Bronchial epithelial cell (primary cell): ENCODE data around the gene RGS9. TPM values are rescaled to one million over a fixed set of nuclear protein-coding genes. Genes with fewer than 3 reads are reported as not detected.

Source experiments
- DNase-seq: peaks from one replicate; pipeline ENCODE4 v3.0.0-alpha.2; 2010; ENCODE audit warnings: low read depth
- FAIRE-seq: peaks from 2 replicates; lab custom pipeline; 2011; peaks lifted over from hg19 to GRCh38; lab: Jason Lieb, UNC
- H3K27me3 ChIP-seq: 2 replicates; pipeline ENCODE4 v1.5.1; 2011; ENCODE audit warnings: low read length; ENCODE audit not compliant: control insufficient read depth, insufficient read depth
- H3K36me3 ChIP-seq: 2 replicates; pipeline ENCODE4 v1.5.1; 2011; ENCODE audit warnings: low read length; ENCODE audit not compliant: control insufficient read depth, insufficient read depth
- H3K4me3 ChIP-seq: 2 replicates; pipeline ENCODE4 v1.5.1; 2011; ENCODE audit warnings: mild to moderate bottlenecking, low read depth, low read length, control low read depth
- CTCF ChIP-seq: IDR thresholded peaks from 2 replicates; pipeline ENCODE4 v1.5.1; 2011; ENCODE audit warnings: mild to moderate bottlenecking, moderate library complexity, low read length, control low read depth, inconsistent platforms; ENCODE audit not compliant: insufficient read depth, severe bottlenecking
- total RNA-seq: library from RNA; depleted of rRNA; stranded (reverse); fragments of >200 nt; gene quantifications from 2 replicates; pipeline ENCODE4 v1.2.1, GENCODE V29; 2014

RGS9 gene
- total RNA-seq, 1 donor from 2014 or later: 1.1 TPM

- FAIRE-seq (no peak), DNase-seq (no peak)
- H3K27me3 ChIP-seq: no peaks in the 10 kb centered on the region
These were observed 40.1 kb upstream of the RGS9 start for GRCh38 chr17:65097110-65097509.

GRCh38 chr17:65099475-65099874 is 37.7 kb upstream of the RGS9 start:
- no peak for FAIRE-seq
- no peaks in the 10 kb centered on the region for H3K36me3 ChIP-seq

More at GRCh38 chr17:65097110-65097509, 40.1 kb upstream of the RGS9 start:
- TF ChIP-seq CTCF: no peak
- Histone ChIP-seq H3K4me3 (no peak overlapping the region), H3K36me3 (no peaks in the 10 kb centered on the region)

GRCh38 chr17:65099941-65100315 is 37.2 kb upstream of the RGS9 start:
- no peak for TF ChIP-seq CTCF
- Histone ChIP-seq H3K27me3 (no peaks in the 10 kb centered on the region), H3K4me3 (peak overlapping the region; percentile 39), H3K36me3 (no peaks in the 10 kb centered on the region)
- DNase-seq (peak; percentile 64), FAIRE-seq (no peak)

More at GRCh38 chr17:65099475-65099874, 37.7 kb upstream of the RGS9 start:
- no peak overlapping the region for H3K4me3 ChIP-seq
- TF ChIP-seq CTCF: no peak
- H3K27me3 ChIP-seq: no peaks in the 10 kb centered on the region
- DNase-seq: no peak

- H3K4me3 ChIP-seq: peak overlapping the region; percentile 39
- peak; percentile 83 for TF ChIP-seq CTCF
- H3K36me3 ChIP-seq: no peaks in the 10 kb centered on the region
- H3K27me3 ChIP-seq: no peaks in the 10 kb centered on the region
- no peak for FAIRE-seq
- DNase-seq: peak; percentile 35
These were observed 36.6 kb upstream of the RGS9 start for GRCh38 chr17:65100316-65101140.

- Histone ChIP-seq H3K36me3 (no peaks in the 10 kb centered on the region), H3K4me3 (no peak overlapping the region), H3K27me3 (no peaks in the 10 kb centered on the region)
- no peak for TF ChIP-seq CTCF
- DNase-seq (no peak), FAIRE-seq (no peak)
These were observed 35.8 kb upstream of the RGS9 start for GRCh38 chr17:65101371-65101770.
